CD14-positive monocyte (primary cell): Measurements from ENCODE around the gene OSBPL9. TPM values are rescaled to one million over a fixed set of nuclear protein-coding genes. Genes with fewer than 3 reads are reported as not detected.

Source experiments
- DNase-seq, 3 donors: peaks; one replicate each; pipeline ENCODE4 v3.0.0-alpha.2; 2011 to 2022
- H2AFZ ChIP-seq: 2 replicates; pipeline ENCODE4 v1.6.0; 2012; ENCODE audit warnings: mild to moderate bottlenecking, low read depth, low read length, inconsistent platforms; ENCODE audit not compliant: insufficient read depth, poor library complexity, severe bottlenecking
- H3K27ac ChIP-seq, 2 donors: 1 replicate in 1 of 2; 2 replicates in 1 of 2; pipeline ENCODE4 v1.5.1; 2012 to 2013; ENCODE audit warnings: low read length in 2 of 2, control low read depth in 1 of 2, inconsistent platforms in 1 of 2, low read depth in 1 of 2, mild to moderate bottlenecking in 1 of 2
- H3K27me3 ChIP-seq, 2 donors: one replicate each; pipeline versions ENCODE4 v1.6.0 to v1.6.1; 2011 to 2013; ENCODE audit warnings: low read length in 2 of 2; ENCODE audit not compliant: control insufficient read depth in 2 of 2, insufficient read depth in 2 of 2
- H3K36me3 ChIP-seq, 2 donors: replicated peaks in 1 of 2; 1 replicate in 1 of 2; 2 replicates in 1 of 2; pipeline versions ENCODE4 v1.5.1 to v1.6.1; 2012 to 2013; ENCODE audit warnings: low read length in 2 of 2, control low read depth in 1 of 2, inconsistent platforms in 1 of 2, mild to moderate bottlenecking in 1 of 2; ENCODE audit not compliant: insufficient read depth in 2 of 2, control insufficient read depth in 1 of 2
- H3K4me1 ChIP-seq, 2 donors: 1 replicate in 1 of 2; 2 replicates in 1 of 2; pipeline versions ENCODE4 v1.5.1 to v1.6.1; 2012 to 2013; ENCODE audit warnings: low read length in 2 of 2, control low read depth in 1 of 2, inconsistent platforms in 1 of 2, mild to moderate bottlenecking in 1 of 2, moderate library complexity in 1 of 2; ENCODE audit not compliant: insufficient read depth in 2 of 2, control insufficient read depth in 1 of 2
- H3K4me2 ChIP-seq: replicated peaks from 2 replicates; pipeline ENCODE3; 2012; ENCODE audit warnings: low read length, moderate library complexity, mild to moderate bottlenecking; ENCODE audit not compliant: poor library complexity, severe bottlenecking; ENCODE audit errors: extremely low read depth
- H3K4me3 ChIP-seq, 3 experiments: fragments of 200-600 bp in 1 of 3; sonication (generic) in 1 of 3; replicated peaks in 1 of 3; 1 replicate in 2 of 3; 2 replicates in 1 of 3; pipeline ENCODE4 v1.5.1; 2011 to 2013; ENCODE audit warnings: low read length in 3 of 3, mild to moderate bottlenecking in 3 of 3, control low read depth in 2 of 3, low read depth in 2 of 3, inconsistent platforms in 1 of 3, moderate library complexity in 1 of 3
- H3K79me2 ChIP-seq: 2 replicates; pipeline ENCODE4 v1.6.0; 2012; ENCODE audit warnings: mild to moderate bottlenecking, control low read depth, inconsistent platforms, low read length, moderate library complexity; ENCODE audit not compliant: insufficient read depth
- H3K9ac ChIP-seq: 2 replicates; pipeline ENCODE4 v1.6.0; 2017; ENCODE audit warnings: low read length, mild to moderate bottlenecking; ENCODE audit not compliant: insufficient read depth, poor library complexity, severe bottlenecking
- H3K9me3 ChIP-seq, 2 donors: replicated peaks in 1 of 2; 1 replicate in 1 of 2; 2 replicates in 1 of 2; pipeline versions ENCODE4 v1.5.1 to v1.6.1; 2012 to 2013; ENCODE audit warnings: low read length in 2 of 2, control low read depth in 1 of 2; ENCODE audit not compliant: control insufficient read depth in 1 of 2, insufficient read depth in 1 of 2
- H4K20me1 ChIP-seq: 2 replicates; pipeline ENCODE4 v1.6.0; 2012; ENCODE audit warnings: mild to moderate bottlenecking, low read length, control low read depth, moderate library complexity; ENCODE audit not compliant: insufficient read depth
- H3K27ac Mint-ChIP-seq, 7 donors: one replicate each; pipeline ENCODE4 v1.8.0; 2020; ENCODE audit warnings: mild to moderate bottlenecking in 7 of 7, mixed read lengths in 7 of 7, moderate library complexity in 6 of 7, inconsistent platforms in 2 of 7
- H3K27me3 Mint-ChIP-seq, 3 donors: one replicate each; pipeline ENCODE4 v1.8.0; 2021 to 2022; ENCODE audit warnings: low read depth in 3 of 3, mild to moderate bottlenecking in 3 of 3, mixed read lengths in 3 of 3, moderate library complexity in 3 of 3, inconsistent platforms in 1 of 3
- H3K36me3 Mint-ChIP-seq, 2 donors: one replicate each; pipeline ENCODE4 v1.8.0; 2020; ENCODE audit warnings: mixed read lengths in 2 of 2, inconsistent platforms in 1 of 2, mild to moderate bottlenecking in 1 of 2
- H3K4me1 Mint-ChIP-seq: one replicate; pipeline ENCODE4 v1.8.0; 2020; ENCODE audit warnings: mild to moderate bottlenecking, mixed read lengths
- H3K4me3 Mint-ChIP-seq, 2 donors: one replicate each; pipeline ENCODE4 v1.8.0; 2020; ENCODE audit warnings: mild to moderate bottlenecking in 2 of 2, mixed read lengths in 2 of 2, moderate library complexity in 1 of 2
- H3K9me3 Mint-ChIP-seq, 7 donors: one replicate each; pipeline ENCODE4 v1.8.0; 2020 to 2022; ENCODE audit warnings: mixed read lengths in 7 of 7, mild to moderate bottlenecking in 6 of 7, moderate library complexity in 6 of 7, inconsistent platforms in 2 of 7
- CTCF ChIP-seq: fragments of 200-600 bp; IDR thresholded peaks from one replicate; pipeline ENCODE4 v1.8.0; 2022; ENCODE audit warnings: antibody characterized with exemption, mild to moderate bottlenecking
- WGBS: methylation state at CpG from one replicate; pipeline ENCODE4 v1.1.5; 2013; ENCODE audit warnings: missing lambda C conversion rate; ENCODE audit not compliant: insufficient coverage; 5-methylcytosine and 5-hydroxymethylcytosine counted together
- intact Hi-C, 2 donors: fragments of 100-400 bp; cut with micrococcal nuclease; formaldehyde crosslinking; loops; one replicate each; pipeline versions ENCODE4 v1.15.0 to v1.15.1; 2023
- polyA plus RNA-seq, 3 donors: library from polyadenylated mRNA; depleted of rRNA in 1 of 3; unstranded in 2 of 3; stranded (reverse) in 1 of 3; fragments of 300-500 nt in 2 of 3; fragments of >200 nt in 1 of 3; fragmentation: Illumina TruSeq in 2 of 3; gene quantifications; 1 replicate in 2 of 3; 2 replicates in 1 of 3; pipeline ENCODE4 v1.2.3, GENCODE V29; 2012 to 2021

OSBPL9 gene
- polyA plus RNA-seq, 3 donors, result 22.2 to 41.4 (median 31.3) TPM

- Histone ChIP-seq H4K20me1 (peaks cover 23% of the 10 kb centered on the region), H3K4me2 (no peak overlapping the region), H3K27me3 (no peaks in the 10 kb centered on the region), H3K79me2 (peaks cover 26% of the 10 kb centered on the region), H2AFZ (no peak overlapping the region), H3K4me1 (no peaks in the 10 kb centered on the region), H3K27ac (no peak overlapping the region), H3K9me3 (no peaks in the 10 kb centered on the region), H3K36me3 (peaks cover 2 to 6% of the 10 kb centered on the region in 2 donors), H3K9ac (no peak overlapping the region), H3K4me3 (no peak overlapping the region)
- no peak overlapping the region for H3K4me3 Mint-ChIP-seq
- no CpG with 5 or more reads among the region's 1 CpG for WGBS
- TF ChIP-seq CTCF, result no peak
- intact Hi-C loops, result loop anchor here in 1 of 2 donors (10.0 kb wide), 1 partner anchor 106 kb away; no protein-coding TSS in a partner anchor
- peaks cover 10% of the 10 kb centered on the region for H3K4me1 Mint-ChIP-seq
- H3K27ac Mint-ChIP-seq, result peak overlapping the region in 2 of 7 donors; percentile 35 to 49
- peaks cover 0 to 5% (median 2%) of the 10 kb centered on the region in 7 donors for H3K9me3 Mint-ChIP-seq
- H3K27me3 Mint-ChIP-seq, result no peaks in the 10 kb centered on the region
- H3K36me3 Mint-ChIP-seq, result peaks cover 10 to 11% of the 10 kb centered on the region in 2 donors
- DNase-seq, result no peak
Observed at GRCh38 chr1:51741121-51741681, 124.3 kb downstream of the OSBPL9 start.

- WGBS, result no CpG with 5 or more reads among the region's 4 CpGs
- H3K27ac Mint-ChIP-seq, result peak overlapping the region in 3 of 7 donors; percentile 1 to 52 (median 33)
- H3K4me3 Mint-ChIP-seq, result no peak overlapping the region
- no peaks in the 10 kb centered on the region for H3K27me3 Mint-ChIP-seq
- Histone ChIP-seq H3K27ac (no peak overlapping the region), H3K4me1 (no peaks in the 10 kb centered on the region), H3K36me3 (peaks cover 13 to 23% of the 10 kb centered on the region in 2 donors), H3K9me3 (no peaks in the 10 kb centered on the region), H2AFZ (no peak overlapping the region), H4K20me1 (peaks cover 7% of the 10 kb centered on the region), H3K27me3 (no peaks in the 10 kb centered on the region), H3K4me2 (no peak overlapping the region), H3K9ac (no peak overlapping the region), H3K79me2 (peaks cover 7% of the 10 kb centered on the region), H3K4me3 (no peak overlapping the region)
- no peak for DNase-seq
- H3K36me3 Mint-ChIP-seq, result peaks cover 18 to 26% of the 10 kb centered on the region in 2 donors
- TF ChIP-seq CTCF, result no peak
- peaks cover 7% of the 10 kb centered on the region for H3K4me1 Mint-ChIP-seq
- H3K9me3 Mint-ChIP-seq, result peaks cover 0 to 5% (median 2%) of the 10 kb centered on the region in 7 donors
- intact Hi-C loops, result loop anchor here in 1 of 2 donors (10.0 kb wide), 1 partner anchor 110 kb away; no protein-coding TSS in a partner anchor
Observed at GRCh38 chr1:51744506-51745303, 127.8 kb downstream of the OSBPL9 start.
